SKM-1 treated with dmso at 0.1 percent for 144 hours (cell line): ENCODE measurements around the gene CPXM2.

ENCODE experiments used
- DNase-seq: peaks from one replicate; lab custom pipeline; 2025; ENCODE audit not compliant: unreplicated experiment; lab: John Stamatoyannopoulos, UW

The CPXM2 gene

DNA sequence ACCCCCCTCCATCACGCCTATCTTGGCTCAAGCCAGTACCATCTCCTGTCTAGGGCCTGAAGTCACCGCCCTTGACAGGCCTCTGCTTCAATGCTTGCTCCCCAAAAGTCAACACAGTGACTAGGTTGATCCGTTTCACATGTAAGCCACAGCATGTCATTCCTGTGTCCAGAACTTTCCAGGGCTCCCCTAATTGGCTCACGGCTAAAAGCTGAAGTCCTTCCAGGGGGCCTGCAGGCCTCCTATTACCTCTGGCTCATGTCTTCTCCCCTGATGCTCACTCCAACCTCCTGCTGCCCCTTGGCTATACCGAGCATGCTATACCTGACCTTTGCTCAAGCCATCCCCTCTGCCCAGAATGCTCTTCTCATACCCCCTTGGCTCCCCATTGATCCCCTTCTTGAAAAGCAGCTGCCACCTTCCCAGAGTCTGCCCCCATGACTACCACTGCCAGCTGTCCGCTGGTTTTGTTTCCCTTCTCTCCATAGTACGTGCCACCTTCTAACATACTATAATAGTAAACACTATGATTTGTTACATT, 39.1 kb downstream of the CPXM2 start:
- no peak for DNase-seq

DNA sequence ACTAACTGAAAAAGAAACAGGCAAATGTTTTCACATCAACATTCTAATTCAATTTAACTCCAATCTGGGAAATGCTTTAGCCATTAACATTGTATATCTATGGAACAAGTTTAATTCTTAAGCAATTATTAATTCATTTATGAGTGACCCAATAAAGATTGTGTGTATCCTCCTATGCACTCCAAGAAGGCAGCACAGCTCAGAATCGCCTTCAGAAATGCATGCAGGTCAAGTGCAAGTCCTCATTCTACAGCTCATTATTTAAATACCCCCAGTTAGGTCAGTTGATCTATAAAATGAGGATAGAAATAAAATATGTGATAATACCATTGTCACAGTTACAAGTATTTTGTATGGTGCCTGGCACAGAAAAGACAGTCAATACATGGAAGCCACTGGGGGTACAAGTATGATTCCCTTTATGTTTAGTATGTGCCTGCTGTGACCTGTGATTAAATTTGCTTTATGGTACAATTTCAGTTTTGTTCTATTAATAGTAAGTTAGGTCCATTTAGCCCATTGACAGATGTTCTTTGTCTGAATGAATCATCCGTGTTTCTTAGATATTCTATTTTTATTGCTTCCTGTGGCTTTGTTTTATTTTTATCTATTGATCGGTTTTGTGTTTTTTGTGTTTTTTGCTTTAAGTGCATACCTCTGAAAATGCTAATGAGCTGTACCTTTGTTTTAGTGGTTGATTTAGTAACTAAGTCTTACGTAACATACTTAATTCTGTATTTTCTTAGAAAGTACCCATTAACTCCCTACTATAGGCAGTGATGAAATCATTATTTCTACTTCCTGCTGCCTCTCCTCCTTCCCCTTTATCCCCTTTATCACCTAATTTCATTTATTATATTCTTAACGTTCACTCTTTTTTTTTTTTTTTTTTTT, 42.8 kb downstream of the CPXM2 start:
- no peak for DNase-seq

DNA sequence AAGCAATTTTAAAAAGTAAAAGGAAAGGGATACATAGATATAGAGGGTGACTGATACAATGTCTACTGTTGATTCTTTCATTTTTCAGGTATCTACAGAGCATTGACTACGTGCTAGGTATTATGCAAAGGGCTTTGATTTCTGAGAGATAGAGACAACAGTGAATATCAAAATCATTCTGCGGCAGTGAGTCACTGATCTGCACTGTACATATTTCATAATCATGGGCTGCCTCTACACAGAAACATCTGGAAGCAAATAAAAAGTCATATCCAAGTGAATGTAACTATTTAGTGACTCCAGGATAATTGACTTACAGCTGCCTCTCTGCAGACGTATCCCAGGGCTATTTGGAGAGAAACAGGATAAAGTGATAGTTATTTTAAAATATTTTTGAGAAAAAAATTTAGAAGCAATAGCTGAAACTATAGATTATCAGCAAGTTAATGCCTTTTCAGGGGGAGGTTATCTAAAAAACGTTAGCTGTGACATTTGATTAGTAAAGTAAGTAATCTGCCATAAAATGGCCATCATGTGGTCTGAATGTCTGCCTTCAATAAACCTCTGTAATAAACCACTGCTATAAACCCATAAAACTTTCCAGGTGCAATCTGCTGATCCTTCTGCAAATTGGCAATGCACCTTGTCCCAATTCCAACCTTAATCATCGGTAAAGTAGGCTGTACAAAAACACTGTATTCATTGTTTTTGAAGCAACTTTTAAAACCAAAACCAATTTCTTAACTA, 43.7 kb downstream of the CPXM2 start:
- no peak for DNase-seq

DNA sequence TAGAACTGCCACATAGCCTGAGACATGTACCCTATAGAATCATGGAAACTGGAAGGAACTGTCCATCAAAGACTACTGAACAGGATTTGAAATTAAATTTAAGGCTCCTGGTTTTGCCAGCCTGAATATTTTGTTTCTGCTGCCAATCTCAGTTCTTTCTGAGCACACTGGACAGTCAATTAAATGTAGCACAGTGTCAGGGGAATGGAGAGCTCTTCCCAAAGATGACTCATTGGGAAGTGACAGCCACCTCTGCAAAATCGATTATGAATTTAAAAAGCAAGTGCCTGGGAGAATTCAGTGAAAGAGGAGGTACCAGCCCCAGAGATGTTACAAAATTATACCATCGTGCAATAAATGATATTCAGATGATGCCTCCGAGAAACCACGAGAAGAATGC, 47.8 kb downstream of the CPXM2 start:
- no peak for DNase-seq

DNA sequence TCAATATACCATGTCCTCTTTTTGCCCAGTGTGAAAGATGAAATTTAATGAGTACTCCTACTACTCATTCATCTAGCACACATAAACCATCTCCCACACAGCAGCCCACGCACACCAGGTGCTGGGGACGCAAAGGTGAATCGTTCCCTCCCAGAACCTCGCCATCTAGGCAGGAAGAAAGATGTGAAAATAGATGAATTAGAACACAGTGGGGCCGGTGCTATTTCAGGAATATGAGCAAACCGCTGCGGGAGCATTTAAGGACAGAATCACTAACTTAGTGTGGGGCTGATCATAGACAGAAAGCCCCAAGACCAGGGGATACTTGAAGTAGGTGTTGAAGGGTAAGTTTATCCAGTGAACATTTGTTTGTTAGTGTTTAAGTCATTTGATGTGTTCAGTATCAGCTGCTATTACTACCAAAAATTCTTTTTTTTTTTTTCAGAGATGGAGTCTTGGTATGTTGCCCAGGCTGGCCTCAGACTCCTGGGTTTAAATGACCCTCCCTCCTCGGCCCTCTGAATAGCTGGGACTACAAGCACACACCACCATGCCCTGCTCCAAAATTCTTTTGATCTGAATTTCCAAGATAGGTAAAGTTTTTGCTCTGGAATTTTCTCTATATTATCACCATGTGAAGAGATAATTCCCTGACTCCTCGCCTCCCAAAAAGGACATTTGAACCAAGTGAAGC, 48.8 kb downstream of the CPXM2 start:
- no peak for DNase-seq

DNA sequence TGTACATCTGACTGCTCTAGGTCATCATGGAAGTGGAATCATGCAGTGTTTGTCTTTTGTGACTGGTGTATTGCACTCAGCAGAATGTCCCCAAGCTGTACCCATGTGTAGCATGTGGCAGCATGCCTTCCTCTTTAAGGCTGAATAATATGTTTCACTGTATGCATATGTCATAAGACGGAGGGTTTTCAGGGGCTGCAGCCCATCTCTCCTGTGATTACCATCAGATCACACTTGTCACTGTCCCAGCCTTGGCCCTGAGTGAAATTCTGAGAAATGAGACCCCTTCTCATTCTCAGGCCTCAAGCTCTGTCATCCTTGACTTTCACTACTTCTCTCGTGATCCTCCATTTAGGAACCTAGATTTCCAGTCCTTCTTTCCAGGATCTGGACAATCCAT, 50.0 kb downstream of the CPXM2 start:
- no peak for DNase-seq

DNA sequence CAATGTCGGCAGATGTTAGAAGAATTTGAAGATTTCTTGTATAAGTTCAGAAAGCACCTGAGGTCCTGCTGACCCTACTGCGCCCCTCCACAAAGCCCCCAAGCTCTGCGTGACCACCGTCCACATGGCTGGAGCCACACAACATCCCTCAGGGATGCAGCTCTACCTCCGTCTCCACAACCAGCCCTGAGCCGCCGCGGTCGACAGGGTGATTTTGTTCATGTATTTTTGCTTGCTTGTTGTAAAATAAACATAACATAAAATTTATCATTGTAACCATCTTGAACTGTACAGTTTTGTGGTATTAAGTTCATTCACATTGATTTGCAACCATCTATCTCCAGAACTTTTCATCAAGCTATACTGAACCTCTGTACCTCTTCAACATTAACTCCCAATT, 50.5 kb downstream of the CPXM2 start:
- no peak for DNase-seq

DNA sequence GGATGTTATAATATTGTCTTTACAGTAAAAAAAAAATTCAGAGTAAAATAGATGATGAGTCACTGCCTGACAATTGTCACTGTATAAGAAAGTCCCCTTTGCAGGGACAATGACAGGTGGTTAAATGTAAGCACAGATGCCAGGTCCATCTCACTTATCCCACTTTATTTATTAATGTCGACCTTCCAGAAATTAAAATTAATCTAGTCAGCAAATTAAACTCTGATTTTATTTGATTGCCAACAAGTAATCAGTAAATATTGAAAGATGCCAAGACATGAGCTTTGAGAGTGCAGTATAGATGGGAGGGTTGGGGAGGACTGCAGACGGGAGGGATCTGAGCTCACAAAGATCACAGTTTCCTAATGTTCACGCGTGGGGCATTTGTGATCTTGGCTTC, 50.9 kb downstream of the CPXM2 start:
- no peak for DNase-seq

DNA sequence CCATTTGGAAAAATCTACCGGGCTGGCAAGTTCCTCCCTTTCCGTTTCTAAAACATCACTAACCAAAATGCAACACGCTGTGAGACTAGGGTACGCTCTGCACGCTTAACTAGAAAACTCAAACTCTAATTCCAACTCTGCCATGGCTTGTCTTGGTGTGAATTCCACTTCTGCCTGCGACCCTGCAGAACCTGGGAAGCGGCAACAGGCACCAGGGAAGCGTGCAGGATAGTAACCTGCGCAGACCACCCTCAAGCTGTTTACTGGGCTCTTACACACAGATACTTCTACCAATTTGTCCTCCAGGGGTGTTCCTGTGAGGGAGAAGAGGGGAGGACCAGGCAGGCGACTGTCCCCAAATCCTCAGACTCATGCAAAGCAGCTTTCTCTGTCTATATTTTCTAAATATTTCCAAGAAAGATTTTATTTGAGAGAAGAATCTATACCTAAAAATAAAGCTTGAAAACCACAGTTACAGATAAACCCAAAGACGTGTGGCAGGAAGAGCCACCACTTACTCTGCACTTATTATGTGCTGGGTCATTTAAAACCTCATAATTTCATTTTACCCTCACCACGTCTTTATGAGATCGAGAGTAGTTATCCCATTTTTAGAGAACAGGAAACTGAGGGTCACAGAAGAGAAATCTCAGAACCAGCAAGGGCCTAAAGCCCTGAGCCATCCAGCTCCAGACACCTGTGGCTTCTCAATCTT, 52.9 kb downstream of the CPXM2 start:
- no peak for DNase-seq

DNA sequence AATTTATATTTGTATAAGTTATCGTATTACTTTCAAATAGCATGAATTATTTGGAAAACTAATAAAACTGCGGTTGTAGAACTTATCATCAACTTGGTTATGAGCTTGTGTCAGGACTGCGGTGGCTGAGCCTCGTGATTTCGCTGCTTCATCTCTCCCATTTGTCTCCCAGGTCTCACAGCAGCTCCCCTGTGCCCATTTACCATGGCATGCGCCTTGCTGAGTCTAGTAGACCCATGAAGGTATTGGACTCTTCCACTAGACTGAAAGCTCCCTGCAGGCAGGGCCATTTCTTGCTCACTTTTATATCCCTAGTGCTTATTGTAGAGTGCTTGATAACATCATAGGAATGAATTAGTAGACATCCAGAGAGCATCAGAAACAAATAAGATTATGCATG, 53.9 kb downstream of the CPXM2 start:
- DNase-seq, result no peak

DNA sequence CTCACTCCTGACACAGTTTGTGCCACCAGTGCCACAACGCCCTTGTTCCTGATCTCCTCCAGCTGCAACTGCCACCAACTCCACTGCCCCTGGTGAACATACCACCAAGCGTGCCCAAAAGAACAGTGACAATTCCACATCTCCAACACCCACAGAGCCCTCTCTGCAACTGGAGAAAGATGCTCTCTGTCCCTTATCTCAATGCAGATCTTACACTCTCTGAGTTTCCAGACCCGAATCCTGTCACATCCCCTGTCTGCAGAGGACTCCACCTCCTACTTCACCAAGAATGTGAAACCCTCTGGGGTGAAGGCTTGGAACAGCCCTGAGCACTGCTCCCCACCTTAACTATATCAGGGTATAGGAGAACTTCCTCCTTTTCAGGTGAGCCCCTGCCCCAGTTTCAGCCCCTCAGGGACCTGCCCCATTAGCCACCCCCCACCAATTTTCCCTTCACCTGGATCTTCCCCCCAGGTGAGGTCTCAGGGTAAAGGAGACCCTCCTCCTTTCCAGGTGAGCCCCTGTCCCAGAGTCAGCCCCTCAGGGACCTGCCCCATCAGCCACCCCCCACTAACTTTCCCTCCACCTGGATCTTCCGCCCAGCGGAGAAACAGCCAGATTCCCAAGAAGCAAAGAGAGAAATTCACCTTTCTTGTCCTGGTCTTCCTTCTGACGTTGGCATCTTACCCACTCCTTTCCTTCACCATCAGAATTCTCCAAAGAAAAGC, 55.0 kb downstream of the CPXM2 start:
- DNase-seq, result no peak

DNA sequence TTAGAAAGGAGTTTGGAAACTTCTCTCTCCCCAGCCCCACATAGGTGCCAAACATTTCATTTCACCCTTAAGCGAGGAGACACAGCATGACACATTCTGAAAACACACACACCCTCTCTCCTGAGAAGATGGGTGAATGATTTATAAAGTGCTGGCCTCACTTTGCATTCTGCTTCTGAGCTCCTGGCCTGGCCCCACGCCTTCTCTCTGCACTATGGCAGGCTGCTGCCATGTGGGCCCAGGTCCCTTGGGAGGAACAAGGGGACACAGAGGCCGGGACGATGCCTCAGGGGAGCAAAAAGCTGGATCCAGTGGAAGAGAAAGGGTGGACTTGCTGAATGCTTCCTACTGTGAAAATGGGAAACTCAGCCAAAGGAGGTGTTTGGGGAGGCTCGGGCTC, 56.0 kb downstream of the CPXM2 start:
- no peak for DNase-seq

DNA sequence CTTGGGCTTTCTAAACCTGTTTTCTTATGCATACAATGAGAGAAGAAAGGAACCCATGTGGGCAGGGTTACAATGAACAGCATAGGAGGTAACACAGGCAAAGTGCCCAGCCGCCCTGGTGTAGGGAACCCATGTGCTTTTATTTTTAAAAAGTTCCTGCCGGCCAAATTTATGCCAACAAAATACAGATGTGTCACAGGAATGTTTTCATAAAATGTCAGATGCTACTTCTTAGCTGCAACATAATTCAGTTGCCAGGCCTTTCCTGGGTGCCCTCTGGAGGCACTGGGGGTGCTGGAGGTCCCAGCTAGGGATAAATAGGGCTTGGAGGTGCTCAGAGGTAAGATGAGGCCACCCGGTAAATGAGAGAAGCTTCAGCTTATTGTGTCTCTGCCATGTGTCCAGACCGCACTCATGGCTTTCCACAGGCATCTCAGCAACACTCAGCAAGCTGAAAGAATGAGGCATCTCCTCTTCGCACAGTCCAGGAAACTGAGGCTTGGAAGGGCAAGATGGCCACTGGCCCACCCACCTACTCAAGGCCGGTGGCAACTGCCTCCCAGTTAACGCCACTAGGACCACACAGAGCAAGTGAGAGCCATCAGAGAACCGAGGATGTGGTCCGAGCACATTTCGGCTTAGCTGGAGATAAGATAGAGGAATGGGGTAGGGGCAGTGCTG, 58.3 kb downstream of the CPXM2 start:
- no peak for DNase-seq

DNA sequence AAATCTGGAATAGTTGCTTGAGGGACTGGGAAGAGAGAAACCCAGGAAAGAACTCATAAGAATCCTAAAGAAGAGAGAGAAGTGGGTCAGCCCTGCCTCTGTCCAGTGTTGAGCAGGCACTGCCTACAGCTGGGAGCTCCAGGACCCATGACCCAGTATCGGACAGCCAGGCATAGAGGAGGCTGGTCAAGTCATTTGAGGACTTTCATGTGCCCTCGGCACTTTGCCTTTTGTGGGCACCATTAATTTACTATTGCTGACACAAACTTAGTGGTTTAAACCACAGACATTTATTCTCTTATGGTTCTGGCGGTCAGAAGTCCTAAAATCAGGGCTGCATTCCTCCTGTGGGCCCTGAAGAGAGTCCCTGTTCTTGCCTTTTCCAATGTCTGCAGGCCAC, 60.3 kb downstream of the CPXM2 start:
- no peak for DNase-seq

DNA sequence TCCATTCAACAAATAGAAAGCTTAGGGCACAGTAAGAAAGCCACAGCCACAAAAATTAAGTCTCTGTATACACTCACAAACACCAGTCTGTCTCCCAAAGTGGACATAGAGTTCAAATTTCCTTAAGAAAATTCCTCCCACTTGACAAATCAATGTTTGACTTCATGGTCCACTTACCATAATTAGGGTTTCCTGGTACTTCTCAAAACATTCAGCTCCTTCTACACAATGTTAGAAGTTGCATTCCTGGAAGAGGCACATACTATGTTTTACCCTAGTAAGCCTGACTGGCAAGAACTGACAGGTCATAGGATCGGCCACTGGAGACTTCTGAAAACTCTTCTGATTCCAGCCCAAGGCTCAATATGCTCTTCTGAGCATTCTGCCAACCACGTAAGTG, 70.5 kb downstream of the CPXM2 start:
- DNase-seq, result no peak

DNA sequence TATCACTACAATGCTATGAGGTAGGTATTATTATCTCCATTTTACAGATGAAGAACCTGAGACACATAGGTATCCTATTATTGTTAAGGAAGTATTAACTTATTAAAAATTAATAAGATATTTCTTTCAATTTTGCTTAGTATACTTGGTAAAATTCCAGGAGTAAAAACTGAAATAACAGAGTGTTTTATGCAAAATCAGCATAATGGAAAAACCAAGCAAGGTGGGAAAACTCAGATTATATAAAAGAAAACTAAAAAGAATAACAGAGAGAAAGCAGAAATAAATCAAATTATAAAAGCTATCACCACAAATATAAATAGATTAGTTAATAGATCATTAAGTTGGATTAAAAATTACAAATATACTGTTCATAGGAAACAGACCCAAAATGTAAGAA, 82.0 kb downstream of the CPXM2 start:
- DNase-seq, result no peak

DNA sequence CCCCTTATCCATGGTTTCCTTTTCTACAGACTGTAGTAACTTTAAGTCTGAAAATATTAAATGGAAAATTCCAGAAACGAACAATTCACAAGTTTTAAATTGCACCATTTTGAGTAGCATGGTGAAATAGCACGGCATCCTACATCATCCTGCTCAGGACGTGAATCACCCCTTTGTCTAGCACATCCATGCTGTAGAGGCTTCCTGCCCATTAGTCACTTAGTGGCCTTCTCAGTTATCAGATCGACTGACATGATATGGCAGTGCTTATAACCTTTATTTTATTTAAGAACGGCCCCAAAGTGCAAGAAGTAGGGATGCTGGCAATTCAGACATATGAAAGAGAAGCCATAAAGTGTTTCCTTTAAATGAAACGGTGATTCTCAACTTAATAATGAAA, 82.7 kb downstream of the CPXM2 start:
- no peak for DNase-seq

DNA sequence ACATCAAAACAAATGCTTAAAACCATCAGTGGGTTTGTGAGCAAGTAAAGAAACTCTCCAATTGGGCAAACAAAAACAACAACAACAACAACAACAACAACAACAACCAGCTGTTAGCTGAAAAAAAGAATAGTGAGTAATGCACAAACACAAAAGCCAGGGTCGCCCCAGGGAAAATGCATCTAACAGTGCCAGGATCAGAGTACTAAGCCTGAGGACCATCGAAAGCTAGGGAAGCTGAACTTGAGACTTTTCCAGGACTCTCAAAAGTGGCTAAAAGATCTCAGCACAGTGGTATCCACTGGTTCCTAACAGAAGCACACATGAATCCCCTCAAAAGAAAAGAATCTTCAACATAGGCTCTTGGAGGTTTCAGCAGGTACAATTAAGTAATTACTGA, 83.3 kb downstream of the CPXM2 start:
- DNase-seq, result no peak

DNA sequence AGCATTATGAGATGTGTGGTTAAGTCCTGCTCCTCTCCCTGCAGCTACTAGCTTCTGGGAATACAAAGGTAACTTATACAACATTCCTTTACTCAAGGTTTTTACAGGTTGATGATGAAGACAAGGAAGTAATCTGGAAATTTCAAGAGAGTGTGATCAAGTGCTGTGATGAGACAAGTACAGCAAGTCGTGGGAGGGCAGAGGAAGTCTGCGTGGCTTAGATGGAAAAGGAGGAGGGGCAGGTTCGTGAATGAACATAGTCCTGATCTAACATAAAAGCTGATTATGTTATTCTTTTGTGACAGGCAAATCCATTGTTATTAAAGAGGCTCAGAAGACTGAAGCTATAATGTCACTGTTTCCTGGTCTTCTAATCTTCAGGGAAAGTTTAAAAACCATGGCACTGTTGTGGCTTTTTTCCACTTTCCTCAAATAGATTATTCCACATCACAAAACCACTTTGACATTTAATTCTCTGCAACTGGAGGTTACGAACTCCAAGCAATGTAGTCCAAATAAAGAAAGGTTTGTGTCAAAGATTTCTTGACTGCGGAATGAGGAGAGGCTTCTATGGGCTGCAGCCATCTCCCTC, 84.1 kb downstream of the CPXM2 start:
- DNase-seq, result no peak
